Natural killer cell treated with Interleukin-12 subunit alpha and Interleukin-12 subunit beta and Interleukin-15 and Interleukin-18, amount 100 ng/mL, for 72 hours (primary cell): ENCODE measurements around the gene FN3KRP. TPM values are rescaled to one million over a fixed set of nuclear protein-coding genes. Genes with fewer than 3 reads are reported as not detected.

Source experiments
- ATAC-seq, 2 donors: fragments of 150-1000 bp; cut with Tn5 transposase in 1 of 2; sonication (Bioruptor Pico), chemical (Tn5 transposase) in 1 of 2; 2 replicates each; pipeline ENCODE4 v1.10.0; 2021
- DNase-seq: peaks from one replicate; pipeline ENCODE4 v3.0.0; 2022; ENCODE audit warnings: low spot score
- H3K27ac Mint-ChIP-seq, 2 donors: 1 replicate in 1 of 2; 2 replicates in 1 of 2; pipeline ENCODE4 v1.8.0; 2022; ENCODE audit warnings: mixed read lengths in 2 of 2, mild to moderate bottlenecking in 1 of 2, moderate library complexity in 1 of 2
- H3K27me3 Mint-ChIP-seq, 2 donors: 1 replicate in 1 of 2; 2 replicates in 1 of 2; pipeline ENCODE4 v1.8.0; 2022; ENCODE audit warnings: mixed read lengths in 2 of 2
- H3K36me3 Mint-ChIP-seq: one replicate; pipeline ENCODE4 v1.8.0; 2022; ENCODE audit warnings: mixed read lengths
- H3K4me1 Mint-ChIP-seq, 2 donors: 1 replicate in 1 of 2; 2 replicates in 1 of 2; pipeline ENCODE4 v1.8.0; 2022; ENCODE audit warnings: low read depth in 2 of 2, mixed read lengths in 2 of 2, mild to moderate bottlenecking in 1 of 2
- H3K4me3 Mint-ChIP-seq: one replicate; pipeline ENCODE4 v1.8.0; 2022; ENCODE audit warnings: mixed read lengths
- H3K9me3 Mint-ChIP-seq: 2 replicates; pipeline ENCODE4 v1.8.0; 2022; ENCODE audit warnings: mixed read lengths
- total RNA-seq, 2 donors: library from RNA; stranded (reverse); gene quantifications; one replicate each; pipeline ENCODE4 v1.2.3, GENCODE V29; 2022

The FN3KRP gene, protein sequence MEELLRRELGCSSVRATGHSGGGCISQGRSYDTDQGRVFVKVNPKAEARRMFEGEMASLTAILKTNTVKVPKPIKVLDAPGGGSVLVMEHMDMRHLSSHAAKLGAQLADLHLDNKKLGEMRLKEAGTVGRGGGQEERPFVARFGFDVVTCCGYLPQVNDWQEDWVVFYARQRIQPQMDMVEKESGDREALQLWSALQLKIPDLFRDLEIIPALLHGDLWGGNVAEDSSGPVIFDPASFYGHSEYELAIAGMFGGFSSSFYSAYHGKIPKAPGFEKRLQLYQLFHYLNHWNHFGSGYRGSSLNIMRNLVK
- total RNA-seq = 10 to 100 TPM; 29.4 to 48.4 TPM

DNA sequence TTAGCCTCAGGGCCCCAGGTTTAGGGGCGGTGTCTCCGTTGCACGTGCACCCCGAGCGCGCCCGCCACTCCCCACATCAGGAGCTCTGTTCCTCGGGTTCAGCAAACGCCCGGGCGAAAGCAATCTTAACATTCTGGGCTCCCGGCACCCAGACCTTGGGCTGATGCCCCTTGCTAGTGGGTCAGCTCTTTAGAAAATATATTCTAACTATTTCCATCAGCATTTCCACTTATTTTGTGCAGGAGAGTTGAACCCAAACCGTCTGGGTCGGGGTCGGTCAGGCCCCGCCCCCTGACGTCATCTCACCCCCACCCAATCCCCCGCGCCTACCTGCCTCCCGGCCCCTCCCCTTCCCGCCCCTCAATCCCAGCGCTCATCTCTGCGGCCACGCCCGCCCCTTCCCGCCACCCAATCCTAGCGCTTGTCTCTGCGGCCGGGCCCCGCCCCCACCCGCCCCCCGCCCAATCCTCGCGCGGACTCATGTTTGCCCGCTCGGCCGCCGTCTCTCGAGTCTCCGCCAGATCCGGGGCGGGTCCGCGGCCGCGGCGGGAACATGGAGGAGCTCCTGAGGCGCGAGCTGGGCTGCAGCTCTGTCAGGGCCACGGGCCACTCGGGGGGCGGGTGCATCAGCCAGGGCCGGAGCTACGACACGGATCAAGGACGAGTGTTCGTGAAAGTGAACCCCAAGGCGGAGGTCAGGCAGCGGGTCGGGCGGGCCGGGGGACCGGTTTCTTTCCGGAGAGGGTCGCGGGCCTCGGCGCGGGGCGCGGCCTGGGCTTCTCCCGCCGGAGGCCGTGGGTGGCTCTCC is at the start of gene FN3KRP:
FN3KRP (plus strand) TSS at position 504 of the 808 bp plus-strand sequence; CDS start at position 554, 50 bp downstream.
- peaks cover 14 to 17% of the 10 kb centered on the region in 2 donors for H3K4me1 Mint-ChIP-seq
- no peaks in the 10 kb centered on the region for H3K9me3 Mint-ChIP-seq
- ATAC-seq = peak; percentile 90 to 95
- H3K4me3 Mint-ChIP-seq = peak within 1 kb of the TSS; percentile 68
- peak; percentile 89 for DNase-seq
- peak within 1 kb of the TSS; percentile 1 for H3K27ac Mint-ChIP-seq
- H3K36me3 Mint-ChIP-seq = no peaks in the 10 kb centered on the region
- no peaks in the 10 kb centered on the region for H3K27me3 Mint-ChIP-seq

DNA sequence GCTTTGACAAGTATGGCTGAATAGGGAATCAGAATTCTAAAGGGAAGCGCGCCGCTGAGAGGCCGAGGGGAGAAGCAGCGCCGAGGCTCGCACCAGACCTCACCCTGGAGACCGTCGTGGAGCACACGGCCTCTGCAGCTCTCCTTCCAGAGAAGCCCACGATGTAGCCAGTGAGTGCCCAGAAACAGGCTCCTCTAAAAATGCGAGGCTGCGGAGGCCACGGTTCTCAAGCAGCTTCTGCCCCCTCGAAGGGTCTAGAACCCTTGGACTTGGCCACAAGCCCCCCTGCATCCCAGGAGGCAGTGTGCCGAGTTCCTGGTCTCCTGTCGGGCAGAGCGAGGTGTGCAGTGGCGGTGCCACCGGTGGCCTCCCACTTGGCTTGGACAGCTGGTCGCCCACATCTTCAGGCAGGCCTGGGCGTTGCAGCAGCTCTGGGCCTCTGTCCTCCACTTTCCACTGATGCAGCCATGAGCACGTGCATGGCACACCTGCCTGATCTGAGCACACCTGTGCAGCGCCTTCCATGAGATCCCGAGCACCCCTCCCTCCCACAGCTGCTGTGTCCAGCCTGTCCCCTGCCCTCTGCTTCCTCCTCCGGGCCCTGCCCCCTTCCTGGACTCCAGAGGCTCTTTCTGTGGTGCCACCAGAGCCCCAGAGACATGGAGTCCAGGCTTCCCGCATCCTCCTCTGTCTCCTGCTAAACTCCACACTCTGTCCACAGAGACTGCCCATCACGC is 49.4 kb upstream of the FN3KRP start:
- no peak for DNase-seq
- Mint-ChIP-seq H3K4me3 (no peak overlapping the region), H3K27ac (no peak overlapping the region), H3K36me3 (no peaks in the 10 kb centered on the region), H3K27me3 (no peaks in the 10 kb centered on the region), H3K4me1 (peaks cover 5 to 13% of the 10 kb centered on the region in 2 donors), H3K9me3 (no peaks in the 10 kb centered on the region)
- no peak for ATAC-seq

DNA sequence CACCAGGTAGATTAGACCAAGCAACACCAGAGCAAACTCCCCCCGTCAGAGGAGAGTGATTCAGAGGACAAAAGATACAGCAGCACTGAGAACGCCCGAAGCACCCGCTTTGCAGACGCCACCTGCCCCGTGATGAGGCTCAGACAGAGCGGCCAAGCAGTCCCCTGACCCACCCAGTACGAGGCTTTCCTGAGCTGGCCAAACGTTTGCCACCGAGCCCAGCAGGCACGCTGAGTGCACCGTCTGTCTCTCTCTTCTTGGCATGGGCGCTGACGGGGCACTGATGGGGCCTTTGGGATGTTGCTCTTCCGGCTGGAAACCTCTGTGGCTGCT is 48.9 kb upstream of the FN3KRP start:
- Mint-ChIP-seq H3K36me3 (no peaks in the 10 kb centered on the region), H3K9me3 (no peaks in the 10 kb centered on the region)
- ATAC-seq = no peak

DNA sequence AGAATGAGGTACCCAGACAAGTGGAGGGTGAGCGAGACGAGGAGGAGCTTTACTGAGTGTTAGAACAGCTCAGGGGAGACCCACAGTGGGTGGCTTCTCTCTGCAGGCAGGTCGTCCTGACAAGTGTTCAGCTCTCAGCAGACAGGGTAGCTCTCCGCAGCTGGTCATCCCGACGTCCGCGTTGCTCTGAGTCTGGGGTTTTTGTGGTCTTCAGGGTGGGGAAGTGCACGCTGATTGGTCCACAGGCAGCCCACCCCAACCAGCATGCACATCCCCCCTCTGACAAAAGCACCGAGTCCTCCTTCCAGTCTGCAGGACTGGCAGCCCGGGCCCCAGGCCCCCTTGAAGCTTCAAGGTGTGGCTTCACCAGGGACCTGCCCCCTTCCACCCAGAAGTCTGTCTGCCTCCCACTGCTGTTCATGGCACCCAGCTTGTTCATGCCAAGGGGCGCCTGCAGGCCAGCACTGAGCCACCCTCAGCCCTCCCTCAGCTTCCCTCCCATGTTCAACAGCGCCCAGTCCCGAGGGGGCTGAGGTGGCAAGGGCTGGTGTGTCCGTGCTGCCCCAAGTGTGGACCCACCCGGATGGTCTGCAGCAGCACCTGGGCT is 48.4 kb upstream of the FN3KRP start:
- no peak overlapping the region for H3K27ac Mint-ChIP-seq
- peak in 1 of 2 donors; percentile 31 for ATAC-seq
- H3K4me3 Mint-ChIP-seq = no peak overlapping the region

More for the DNA sequence above, 48.9 kb upstream of the FN3KRP start:
- DNase-seq = no peak
- H3K4me3 Mint-ChIP-seq = no peak overlapping the region
- H3K27ac Mint-ChIP-seq = no peak overlapping the region
- H3K27me3 Mint-ChIP-seq = no peaks in the 10 kb centered on the region
- peaks cover 5 to 16% of the 10 kb centered on the region in 2 donors for H3K4me1 Mint-ChIP-seq

DNA sequence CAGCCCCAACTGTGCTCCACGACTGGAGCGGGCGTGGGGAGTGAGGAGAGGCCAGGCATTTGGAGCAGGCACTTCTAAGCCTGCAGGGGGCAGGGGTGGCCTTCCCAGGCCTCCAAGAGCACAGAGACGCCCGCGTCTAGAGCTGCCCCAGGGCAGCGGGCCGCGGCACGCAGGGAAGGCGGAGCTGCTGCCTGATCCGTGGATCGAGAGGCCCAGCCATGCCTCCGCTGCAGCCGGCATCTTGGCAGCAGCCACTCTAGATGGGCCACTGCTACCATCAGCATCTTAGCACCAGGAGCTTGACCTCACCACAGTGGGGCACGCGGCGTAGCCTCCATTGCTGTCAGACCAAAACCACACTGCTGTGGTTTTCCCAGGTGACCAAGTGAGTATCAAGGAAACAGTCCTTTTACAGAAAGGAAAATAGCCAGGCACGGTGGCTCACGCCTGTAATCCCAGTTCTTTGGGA is 47.8 kb upstream of the FN3KRP start:
- Mint-ChIP-seq H3K27me3 (no peaks in the 10 kb centered on the region), H3K9me3 (no peaks in the 10 kb centered on the region)

More for the DNA sequence above, 48.4 kb upstream of the FN3KRP start:
- Mint-ChIP-seq H3K9me3 (no peaks in the 10 kb centered on the region), H3K36me3 (no peaks in the 10 kb centered on the region), H3K4me1 (peaks cover 5 to 16% of the 10 kb centered on the region in 2 donors), H3K27me3 (no peaks in the 10 kb centered on the region)
- no peak for DNase-seq

DNA sequence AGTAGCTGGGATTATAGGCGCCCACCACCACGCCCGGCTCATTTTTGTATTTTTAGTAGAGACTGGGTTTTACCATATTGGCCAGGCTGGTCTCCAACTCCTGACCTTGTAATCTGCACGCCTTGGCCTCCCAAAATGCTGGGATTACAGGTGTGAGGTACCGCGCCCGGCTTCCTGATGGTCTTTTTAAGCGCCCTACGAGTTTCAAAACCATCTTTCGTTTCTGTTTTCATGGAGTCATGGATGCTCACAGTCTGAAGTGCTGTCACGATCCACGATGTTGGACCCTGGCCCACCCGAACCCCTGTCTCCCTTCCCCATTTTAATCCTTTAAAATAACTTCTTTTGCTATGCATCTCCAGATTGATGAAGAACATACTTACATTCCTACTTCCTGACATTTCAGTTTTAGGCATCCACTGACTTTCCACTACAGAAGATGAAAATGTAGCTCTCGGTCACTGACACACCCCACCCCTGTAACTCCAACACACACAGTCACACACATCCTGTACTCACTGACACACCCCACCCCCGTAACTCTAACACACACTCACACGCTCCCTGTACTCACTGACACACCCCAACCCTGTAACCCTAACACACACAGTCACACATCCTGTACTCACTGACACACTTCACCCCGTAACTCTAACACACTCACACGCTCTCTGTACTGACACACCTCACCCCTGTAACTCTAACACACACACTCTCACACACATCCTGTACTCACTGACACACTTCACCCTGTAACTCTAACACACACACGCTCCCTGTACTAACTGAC is 45.6 kb upstream of the FN3KRP start:
- H3K27ac Mint-ChIP-seq = no peak overlapping the region
- DNase-seq (no peak), ATAC-seq (no peak)
- no peaks in the 10 kb centered on the region for H3K27me3 Mint-ChIP-seq
- no peaks in the 10 kb centered on the region for H3K9me3 Mint-ChIP-seq
- no peak overlapping the region for H3K4me3 Mint-ChIP-seq
- H3K4me1 Mint-ChIP-seq = peaks cover 5 to 16% of the 10 kb centered on the region in 2 donors
- H3K36me3 Mint-ChIP-seq = no peaks in the 10 kb centered on the region

More for the DNA sequence above, 47.8 kb upstream of the FN3KRP start:
- H3K36me3 Mint-ChIP-seq = no peaks in the 10 kb centered on the region
- H3K4me1 Mint-ChIP-seq = peaks cover 5 to 16% of the 10 kb centered on the region in 2 donors
- no peak overlapping the region for H3K27ac Mint-ChIP-seq
- H3K4me3 Mint-ChIP-seq = no peak overlapping the region
- ATAC-seq (peak; percentile 81 to 88), DNase-seq (no peak)

DNA sequence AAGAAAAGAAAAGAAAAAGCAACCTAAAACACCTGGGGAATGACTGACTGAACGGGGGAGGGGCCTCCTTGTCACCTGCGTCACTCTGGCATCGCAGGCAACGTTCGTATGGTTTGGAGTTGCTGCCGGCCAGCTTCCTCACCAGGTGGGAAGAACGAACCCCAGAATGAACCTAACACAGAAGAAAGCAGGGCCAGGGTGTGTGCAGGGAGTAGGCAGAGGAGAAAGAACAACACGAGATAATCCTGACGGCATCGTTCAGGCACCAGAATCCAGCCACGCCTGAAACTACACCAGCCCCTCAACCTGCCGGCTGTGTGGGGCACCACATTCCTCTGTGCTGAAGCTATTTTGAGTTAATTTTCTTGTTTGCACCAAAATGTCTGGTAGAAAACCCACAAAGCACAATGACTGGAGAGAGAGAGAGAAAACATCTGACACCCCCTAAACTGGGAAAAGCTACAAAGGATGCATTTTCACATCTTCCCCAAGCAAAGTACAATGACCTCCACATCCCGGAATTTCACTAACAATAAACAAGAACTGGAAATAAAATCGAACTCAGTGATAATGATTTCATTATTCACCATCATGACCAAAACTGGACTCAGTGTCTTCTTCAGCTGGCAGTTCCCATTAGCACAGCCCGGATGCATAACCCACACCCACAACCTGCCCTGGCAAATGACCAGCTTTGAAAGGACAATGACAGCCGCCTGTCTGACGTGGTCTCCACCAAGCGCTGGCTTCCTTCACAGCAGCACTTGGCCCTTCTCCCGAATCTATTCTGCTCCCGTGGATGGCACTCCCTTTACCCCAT is 41.6 kb upstream of the FN3KRP start:
- DNase-seq = no peak
- Mint-ChIP-seq H3K4me1 (peaks cover 0 to 10% of the 10 kb centered on the region in 2 donors), H3K4me3 (no peak overlapping the region), H3K27me3 (no peaks in the 10 kb centered on the region), H3K27ac (no peak overlapping the region), H3K36me3 (no peaks in the 10 kb centered on the region), H3K9me3 (no peaks in the 10 kb centered on the region)
- ATAC-seq = no peak

DNA sequence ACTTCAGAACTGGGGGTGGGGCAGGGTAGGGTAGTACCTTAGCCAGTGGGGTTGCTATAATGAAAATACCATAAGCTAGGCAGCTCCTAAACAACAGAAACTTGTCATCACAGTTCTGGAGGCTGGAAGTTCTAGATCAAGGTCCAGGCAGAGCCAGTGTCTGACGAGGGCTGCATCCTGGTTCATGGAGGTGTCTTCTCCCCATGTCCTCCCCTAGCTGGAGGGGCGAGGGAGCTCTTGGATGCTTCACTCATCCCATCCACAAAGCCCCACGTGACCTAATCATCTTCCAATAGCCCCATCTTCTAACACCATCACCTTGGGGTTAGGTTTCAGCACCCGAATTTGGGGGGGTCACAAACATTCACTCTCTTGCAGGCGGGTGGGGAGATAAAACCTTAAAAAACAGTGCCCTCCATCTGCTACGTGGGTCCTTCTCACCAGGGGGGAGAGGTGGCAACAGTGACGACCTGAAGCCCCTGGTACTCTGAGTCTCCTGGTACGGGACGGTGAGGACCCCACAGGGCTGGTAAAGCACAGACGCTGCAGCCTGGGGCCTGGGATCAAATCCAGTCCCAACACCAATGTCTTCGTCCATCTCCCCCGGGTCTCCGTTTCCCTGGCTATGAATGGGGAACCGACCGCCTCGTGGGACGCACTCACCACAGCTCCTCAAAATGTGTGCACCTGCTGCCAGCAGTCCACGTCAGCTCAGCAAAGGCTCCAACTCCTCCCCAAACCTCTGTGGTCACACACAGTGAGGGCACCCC is 40.8 kb upstream of the FN3KRP start:
- Mint-ChIP-seq H3K27me3 (no peaks in the 10 kb centered on the region), H3K36me3 (no peaks in the 10 kb centered on the region), H3K4me1 (peaks cover 0 to 10% of the 10 kb centered on the region in 2 donors), H3K27ac (no peak overlapping the region), H3K4me3 (no peak overlapping the region), H3K9me3 (no peaks in the 10 kb centered on the region)
- no peak for ATAC-seq
- DNase-seq = no peak

DNA sequence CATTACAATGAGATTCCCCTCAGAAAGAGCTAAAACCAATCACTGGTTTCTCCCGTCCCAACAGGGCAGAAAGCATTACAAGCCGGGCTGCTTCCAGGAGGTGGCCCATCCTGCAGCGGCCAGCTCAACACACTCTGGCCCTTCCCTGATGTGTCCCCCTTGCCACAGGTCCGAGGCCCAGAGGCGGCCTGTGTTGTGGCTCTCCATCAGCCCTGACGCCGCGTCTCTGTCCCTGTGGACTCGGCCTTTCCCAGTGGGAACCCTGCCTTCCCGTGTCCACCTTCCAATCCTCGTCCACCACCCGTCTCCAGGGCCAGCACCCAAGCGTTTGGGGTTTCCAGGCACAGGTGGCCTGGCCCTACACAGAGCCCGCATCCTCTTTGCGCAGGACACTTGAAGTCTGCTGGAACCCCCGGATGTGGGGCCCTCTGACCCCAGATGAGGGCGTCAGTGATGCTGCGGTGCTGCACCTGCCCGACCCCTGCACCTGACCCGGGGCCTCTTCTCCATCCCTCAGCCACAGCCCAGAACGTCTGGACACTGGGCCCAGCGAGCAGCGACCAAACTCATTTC is 39.1 kb upstream of the FN3KRP start:
- Mint-ChIP-seq H3K27ac (no peak overlapping the region), H3K27me3 (no peaks in the 10 kb centered on the region), H3K4me3 (no peak overlapping the region), H3K4me1 (no peaks in the 10 kb centered on the region), H3K36me3 (peaks cover 8% of the 10 kb centered on the region), H3K9me3 (no peaks in the 10 kb centered on the region)
- DNase-seq (no peak), ATAC-seq (no peak)

DNA sequence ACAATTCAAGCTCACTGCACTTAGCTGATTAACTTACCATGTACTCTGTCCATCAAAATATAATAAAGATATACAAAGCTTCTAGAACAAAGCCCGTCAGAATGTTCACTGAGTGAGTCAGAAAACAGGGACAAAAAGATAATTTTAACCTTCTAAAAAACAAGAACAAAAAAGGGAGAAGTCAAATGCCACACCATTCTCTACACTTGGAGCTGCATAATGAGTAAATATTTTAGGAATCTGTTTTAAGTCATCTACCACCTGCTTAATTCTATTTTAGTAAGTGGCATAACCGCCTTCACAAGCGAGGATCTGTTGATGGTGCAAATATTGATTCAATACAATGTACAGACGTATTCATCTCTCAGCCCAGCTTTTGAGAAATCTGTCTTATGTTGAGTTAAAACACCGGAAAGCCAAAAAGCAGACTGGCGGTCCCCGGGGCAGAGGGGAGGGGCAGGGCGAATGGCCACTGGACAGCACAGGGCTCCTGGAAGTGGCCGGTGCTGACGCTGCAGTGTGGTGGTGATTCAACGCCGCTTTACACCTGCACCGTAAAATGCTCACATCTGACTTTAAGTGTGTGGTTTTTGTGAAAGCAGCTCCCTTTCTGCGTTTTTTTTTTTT is 38.1 kb upstream of the FN3KRP start:
- no peak for DNase-seq
- Mint-ChIP-seq H3K27ac (no peak overlapping the region), H3K4me1 (no peaks in the 10 kb centered on the region), H3K36me3 (peaks cover 8% of the 10 kb centered on the region), H3K27me3 (no peaks in the 10 kb centered on the region), H3K9me3 (no peaks in the 10 kb centered on the region), H3K4me3 (no peak overlapping the region)
- ATAC-seq = no peak
